Measurements from ENCODE around the gene CEP192. TPM values are rescaled to one million over a fixed set of nuclear protein-coding genes. Genes with fewer than 3 reads are reported as not detected.

CEP192 gene
- total RNA-seq, 4 donors from 2014 or later, result 6.8 to 8.3 (median 7.3) TPM

DNA sequence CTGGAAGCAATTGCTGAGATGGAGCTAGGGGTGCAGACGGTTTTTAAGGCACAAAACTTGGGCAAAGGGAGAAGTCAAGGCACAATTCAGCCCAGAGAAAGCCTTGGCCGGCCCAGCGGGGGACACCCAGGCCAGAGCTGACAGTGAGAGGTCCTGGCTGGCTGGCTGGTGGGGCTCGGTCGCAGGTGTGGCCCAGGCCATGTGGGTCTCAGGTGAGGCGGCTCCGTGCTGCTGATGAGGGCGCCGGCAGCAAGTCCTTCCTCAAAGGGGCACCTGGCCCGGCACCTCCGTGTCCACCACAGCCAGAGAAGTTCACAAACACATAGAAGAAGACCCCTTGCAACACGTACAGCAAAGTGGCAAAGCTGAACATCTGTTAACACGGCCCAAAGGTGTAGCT, 173.2 kb downstream of the CEP192 start:
- Histone ChIP-seq H3K4me3 (no peak overlapping the region), H3K4me1 (no peaks in the 10 kb centered on the region), H3K36me3 (no peaks in the 10 kb centered on the region), H3K27me3 (no peaks in the 10 kb centered on the region), H3K9me3 (no peaks in the 10 kb centered on the region), H3K27ac (no peak overlapping the region)
- in situ Hi-C loops (cut with MboI; ENCODE audit: low sequenced_read_pairs in 4 of 4), result loop anchor here (25.0 kb wide), 1 partner anchor 427 kb away; no protein-coding TSS in a partner anchor
- ATAC-seq, result no peak
- no peak for TF ChIP-seq POLR2A (IDR thresholded peaks at IDR 0.05)
- TF ChIP-seq, protein P1, sequence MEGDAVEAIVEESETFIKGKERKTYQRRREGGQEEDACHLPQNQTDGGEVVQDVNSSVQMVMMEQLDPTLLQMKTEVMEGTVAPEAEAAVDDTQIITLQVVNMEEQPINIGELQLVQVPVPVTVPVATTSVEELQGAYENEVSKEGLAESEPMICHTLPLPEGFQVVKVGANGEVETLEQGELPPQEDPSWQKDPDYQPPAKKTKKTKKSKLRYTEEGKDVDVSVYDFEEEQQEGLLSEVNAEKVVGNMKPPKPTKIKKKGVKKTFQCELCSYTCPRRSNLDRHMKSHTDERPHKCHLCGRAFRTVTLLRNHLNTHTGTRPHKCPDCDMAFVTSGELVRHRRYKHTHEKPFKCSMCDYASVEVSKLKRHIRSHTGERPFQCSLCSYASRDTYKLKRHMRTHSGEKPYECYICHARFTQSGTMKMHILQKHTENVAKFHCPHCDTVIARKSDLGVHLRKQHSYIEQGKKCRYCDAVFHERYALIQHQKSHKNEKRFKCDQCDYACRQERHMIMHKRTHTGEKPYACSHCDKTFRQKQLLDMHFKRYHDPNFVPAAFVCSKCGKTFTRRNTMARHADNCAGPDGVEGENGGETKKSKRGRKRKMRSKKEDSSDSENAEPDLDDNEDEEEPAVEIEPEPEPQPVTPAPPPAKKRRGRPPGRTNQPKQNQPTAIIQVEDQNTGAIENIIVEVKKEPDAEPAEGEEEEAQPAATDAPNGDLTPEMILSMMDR (IDR thresholded peaks at IDR 0.05 in 4 of 5, conservative IDR thresholded peaks at IDR 0.05 in 1 of 5), result no peak
- intact Hi-C loops (cut with DNase I; ENCODE audit: low total_unique reads), result no loop called here
- DNase-seq, result no peak

DNA sequence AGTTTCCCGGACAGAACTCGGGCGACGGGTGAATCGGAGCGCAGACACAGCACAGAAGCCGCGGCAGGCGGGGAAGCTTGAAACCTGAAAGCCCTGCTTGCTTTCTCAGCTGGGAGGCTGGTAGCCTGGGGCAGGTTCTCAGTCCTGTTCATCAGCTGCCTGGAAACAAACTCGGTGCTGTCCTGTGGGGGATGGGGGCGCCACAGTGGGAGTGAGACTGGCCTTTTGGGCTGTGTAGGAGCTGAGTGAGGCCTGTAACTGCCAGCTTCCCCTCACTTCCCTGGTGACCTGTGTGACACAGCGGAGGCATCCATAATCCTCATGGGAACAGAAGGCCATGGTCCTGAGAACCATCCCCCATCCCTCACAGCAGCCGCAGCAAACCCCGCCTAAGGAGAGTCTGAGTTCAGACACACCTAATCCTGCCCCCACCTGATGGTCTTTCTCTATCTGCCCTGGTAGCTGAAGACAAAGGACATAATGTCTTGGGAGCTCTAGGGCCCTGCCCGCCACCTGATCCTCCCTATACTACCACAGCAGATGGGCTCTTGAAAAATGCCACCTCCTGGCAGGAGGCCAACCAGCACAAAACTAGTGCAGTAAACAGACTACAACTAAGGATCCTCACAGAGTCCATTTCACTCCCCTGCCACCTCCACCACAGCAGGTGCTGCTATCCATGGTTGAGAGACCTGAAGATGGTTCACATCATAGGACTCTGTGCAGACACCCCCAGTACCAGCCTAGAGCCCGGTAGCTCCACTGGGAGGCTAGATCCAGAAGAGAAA, 174.7 kb downstream of the CEP192 start:
- no peaks in the 10 kb centered on the region for H3K4me1 ChIP-seq
- intact Hi-C loops (cut with DNase I; ENCODE audit: low total_unique reads) (no loop called here), in situ Hi-C loops (cut with MboI; ENCODE audit: low sequenced_read_pairs in 4 of 4) (loop anchor here (25.0 kb wide), 1 partner anchor 429 kb away; no protein-coding TSS in a partner anchor)
- DNase-seq (no peak), ATAC-seq (no peak)
- TF ChIP-seq POLR2A (IDR thresholded peaks at IDR 0.05), result no peak
- TF ChIP-seq, protein P1 (IDR thresholded peaks at IDR 0.05 in 4 of 5, conservative IDR thresholded peaks at IDR 0.05 in 1 of 5), result no peak
- H3K4me3 ChIP-seq, result no peak overlapping the region
- H3K27ac ChIP-seq, result no peak overlapping the region
- H3K36me3 ChIP-seq, result no peaks in the 10 kb centered on the region
- H3K27me3 ChIP-seq, result no peaks in the 10 kb centered on the region
- H3K9me3 ChIP-seq, result no peaks in the 10 kb centered on the region

DNA sequence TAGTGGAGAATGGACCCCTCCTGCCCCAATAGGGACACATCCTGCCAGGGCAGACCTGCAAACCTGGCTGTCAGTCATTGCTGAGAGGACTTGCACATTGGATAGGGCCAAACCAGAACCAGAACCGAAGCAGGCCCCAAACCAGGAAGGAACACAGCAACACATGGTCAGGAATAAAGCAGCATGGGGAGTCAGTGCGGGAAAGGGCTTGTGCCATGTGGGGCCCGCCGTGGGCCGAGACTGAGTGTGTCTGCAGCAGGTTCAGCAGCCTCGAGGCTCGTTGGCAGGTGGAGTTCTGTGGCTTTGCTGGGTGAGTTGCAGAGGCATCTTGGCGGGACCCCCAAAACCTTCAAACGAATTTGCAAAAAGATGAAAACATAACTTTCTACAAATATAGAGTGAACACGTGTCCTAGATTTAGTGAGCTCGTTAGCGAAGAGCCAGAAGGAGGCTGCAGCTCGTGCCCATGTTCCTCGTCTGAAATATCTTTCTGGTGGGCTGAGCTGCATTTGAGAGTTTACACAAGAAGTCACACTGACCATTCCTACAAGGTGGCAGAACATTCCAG, 182.5 kb downstream of the CEP192 start:
- Histone ChIP-seq H3K36me3 (no peaks in the 10 kb centered on the region), H3K4me3 (no peak overlapping the region), H3K9me3 (no peaks in the 10 kb centered on the region), H3K27me3 (no peaks in the 10 kb centered on the region), H3K27ac (no peak overlapping the region), H3K4me1 (no peaks in the 10 kb centered on the region)
- intact Hi-C loops (cut with DNase I; ENCODE audit: low total_unique reads), result no loop called here
- TF ChIP-seq, protein P1 (IDR thresholded peaks at IDR 0.05 in 4 of 5, conservative IDR thresholded peaks at IDR 0.05 in 1 of 5), result no peak
- TF ChIP-seq POLR2A (IDR thresholded peaks at IDR 0.05), result no peak
- in situ Hi-C loops (cut with MboI; ENCODE audit: low sequenced_read_pairs in 4 of 4), result loop anchor here (25.0 kb wide), 1 partner anchor 436 kb away; no protein-coding TSS in a partner anchor
- ATAC-seq (no peak), DNase-seq (no peak)

Other genes with a start within 250 kb of the CEP192 start
- gene PTPN2, start 107.1 kb upstream of the CEP192 start, total RNA-seq, result 10 to 100 TPM; 17.0 to 20.0 (median 17.5) TPM
- 10 to 100 TPM; 19.8 to 29.9 (median 28.2) TPM for gene SEH1L, start 43.4 kb upstream of the CEP192 start, total RNA-seq
- gene LDLRAD4, start 227.4 kb downstream of the CEP192 start, total RNA-seq, result 10 to 100 TPM in 1 of 4 donors, 1 to 10 TPM in 3; 3.9 to 11.1 (median 6.5) TPM

Data from gastrocnemius medialis (tissue), 4 donors.